ENCODE measurements around the gene HOXB13.

HOXB13 gene

GRCh38 chr17:48748718-48749566, 20.4 kb upstream of the HOXB13 start:
- DNase-seq (ENCODE audit: low read depth) = no peak

GRCh38 chr17:48747445-48748363, 19.2 kb upstream of the HOXB13 start:
- no peak for DNase-seq (ENCODE audit: low read depth)

DNA sequence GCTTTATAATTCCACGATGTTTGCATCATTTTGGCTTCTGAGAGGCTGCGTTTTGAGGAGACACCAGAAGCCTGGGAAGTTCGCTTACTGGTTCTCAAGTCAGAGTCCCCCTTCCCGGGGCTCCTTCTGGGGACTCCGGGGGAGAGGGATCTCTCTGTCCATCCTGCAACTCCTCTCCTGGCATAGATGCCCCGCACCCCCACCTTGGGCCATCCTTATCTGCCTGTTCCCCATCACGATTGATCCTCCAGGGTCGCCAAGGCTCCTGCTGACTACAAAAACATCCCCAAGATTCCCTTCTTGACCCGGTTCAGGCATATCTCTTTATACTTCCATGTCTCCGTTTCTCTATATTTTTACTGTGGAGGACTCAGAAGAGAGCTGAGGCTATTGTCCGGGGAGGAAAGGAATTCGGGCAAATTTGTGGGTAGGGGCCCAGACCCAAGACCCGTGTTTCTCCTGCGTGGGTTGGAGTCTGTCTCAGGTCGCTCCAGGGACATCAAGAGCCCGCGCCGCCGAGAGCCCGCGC, 18.4 kb upstream of the HOXB13 start:
- no peak for DNase-seq (ENCODE audit: low read depth)

GRCh38 chr17:48745381-48746275, 17.1 kb upstream of the HOXB13 start:
- no peak for DNase-seq (ENCODE audit: low read depth)

- DNase-seq (ENCODE audit: low read depth) = no peak
Observed at GRCh38 chr17:48740537-48740936, 12.0 kb upstream of the HOXB13 start.

GRCh38 chr17:48738803-48739526, 10.4 kb upstream of the HOXB13 start:
- DNase-seq (ENCODE audit: low read depth) = no peak

DNA sequence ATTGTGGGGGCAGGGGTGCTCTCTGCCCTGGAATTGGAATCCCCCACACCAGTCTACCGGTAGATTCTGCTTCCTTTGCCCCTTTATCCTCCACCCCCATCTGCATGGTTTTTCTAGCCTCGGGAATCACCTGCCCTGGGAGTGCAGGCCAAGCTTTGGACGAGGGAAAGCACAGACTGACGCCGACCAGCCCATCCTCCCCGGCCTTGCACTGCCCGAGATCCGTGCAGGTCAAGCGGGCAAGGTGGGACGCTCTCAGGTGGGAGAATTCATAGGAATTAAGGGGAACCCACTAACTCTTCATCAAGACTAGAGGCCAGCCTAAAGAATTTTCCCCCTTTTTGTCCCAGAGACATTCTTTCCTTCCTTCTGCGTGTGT, 9.9 kb upstream of the HOXB13 start:
- no peak for DNase-seq (ENCODE audit: low read depth)

DNA sequence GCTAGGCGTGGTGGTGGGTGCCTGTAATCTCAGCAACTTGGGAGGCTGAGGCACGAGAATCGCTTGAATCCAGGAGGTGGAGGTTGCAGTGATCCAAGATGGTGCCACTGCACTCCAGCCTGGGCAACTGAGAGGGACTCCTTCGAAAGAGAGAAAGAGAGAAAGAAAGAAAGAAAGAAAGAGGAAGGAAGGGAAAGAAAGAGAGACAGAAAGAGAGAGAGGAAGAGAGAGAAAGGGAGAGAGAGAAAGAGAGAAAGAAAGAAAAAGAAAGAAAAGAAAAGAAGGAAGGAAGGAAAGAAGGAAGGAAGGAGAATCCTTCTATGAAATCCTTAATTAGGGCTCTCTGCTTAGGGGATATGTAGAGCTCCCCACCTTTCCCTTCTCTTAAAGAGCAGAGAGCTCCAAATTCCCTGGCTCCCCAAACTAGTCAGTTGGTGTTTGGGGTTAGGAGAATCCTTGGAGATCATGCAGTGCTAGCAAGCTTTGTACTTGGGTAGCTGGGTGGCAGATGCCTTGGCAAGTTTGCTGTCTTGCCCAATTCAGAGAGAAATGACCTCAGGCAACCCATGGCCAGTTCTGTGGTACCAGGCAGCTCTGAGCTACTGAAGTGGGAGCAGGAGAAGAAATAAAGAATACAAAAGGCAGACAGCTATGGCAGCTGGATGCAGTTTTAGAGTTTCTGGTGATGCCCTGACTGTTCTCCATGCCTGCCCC, 8.9 kb upstream of the HOXB13 start:
- no peak for DNase-seq (ENCODE audit: low read depth)

DNA sequence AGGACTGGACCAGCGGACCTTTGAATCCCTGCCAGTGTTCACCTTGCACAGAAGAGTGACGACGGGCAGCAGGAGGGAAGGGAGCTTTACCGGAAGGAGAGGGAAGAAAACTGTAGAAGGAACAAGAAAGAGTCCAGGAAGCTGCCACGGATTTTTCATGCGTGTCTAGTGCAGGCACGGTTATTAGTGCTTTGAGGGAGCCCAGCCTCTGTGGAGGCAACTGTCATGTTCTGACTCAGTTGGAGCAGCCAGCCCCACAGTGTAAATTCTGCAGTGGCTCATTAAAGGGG, 6.5 kb upstream of the HOXB13 start:
- no peak for DNase-seq (ENCODE audit: low read depth)

DNA sequence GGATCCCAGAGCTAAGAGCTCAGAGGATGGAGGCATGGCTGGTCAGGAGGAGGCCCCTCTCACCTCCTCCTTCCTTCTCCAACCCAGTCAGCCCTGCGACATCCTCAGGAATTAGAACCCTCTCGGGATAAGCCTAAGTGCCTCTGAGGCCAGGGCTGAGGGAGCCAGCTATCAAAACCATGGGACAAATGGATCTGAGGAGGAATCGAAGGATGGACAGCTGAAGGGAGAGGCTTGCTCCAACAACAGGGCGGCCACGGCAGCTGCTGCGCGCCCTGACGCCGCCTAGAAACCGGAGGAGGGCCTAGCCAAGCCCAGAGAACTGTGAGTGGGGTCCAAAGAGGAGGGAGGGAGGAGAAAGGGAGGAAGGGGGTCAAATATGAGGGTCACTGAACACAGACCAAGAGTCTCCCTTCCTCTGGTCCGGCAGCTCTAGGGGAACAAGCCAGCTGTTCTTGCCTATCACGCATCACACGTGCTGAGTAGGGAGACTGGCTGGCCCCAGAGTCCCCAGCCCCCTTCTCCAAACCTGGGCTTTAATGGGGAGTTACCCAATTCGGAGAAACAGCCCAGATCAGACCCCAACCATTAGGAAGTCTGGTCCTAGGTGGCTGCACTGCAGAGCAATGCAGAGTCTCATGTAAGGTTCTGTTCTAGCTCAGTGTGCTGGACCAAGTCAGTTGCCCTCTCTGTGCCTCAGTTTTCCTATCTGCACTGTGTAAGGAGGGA, 5.9 kb upstream of the HOXB13 start:
- DNase-seq (ENCODE audit: low read depth) = no peak

- DNase-seq (ENCODE audit: low read depth) = no peak
Observed at GRCh38 chr17:48733632-48734328, 5.2 kb upstream of the HOXB13 start.

- no peak for DNase-seq (ENCODE audit: low read depth)
Observed at GRCh38 chr17:48732688-48733629, 4.4 kb upstream of the HOXB13 start.

GRCh38 chr17:48731355-48731754, 2.8 kb upstream of the HOXB13 start:
- DNase-seq (ENCODE audit: low read depth) = no peak

DNA sequence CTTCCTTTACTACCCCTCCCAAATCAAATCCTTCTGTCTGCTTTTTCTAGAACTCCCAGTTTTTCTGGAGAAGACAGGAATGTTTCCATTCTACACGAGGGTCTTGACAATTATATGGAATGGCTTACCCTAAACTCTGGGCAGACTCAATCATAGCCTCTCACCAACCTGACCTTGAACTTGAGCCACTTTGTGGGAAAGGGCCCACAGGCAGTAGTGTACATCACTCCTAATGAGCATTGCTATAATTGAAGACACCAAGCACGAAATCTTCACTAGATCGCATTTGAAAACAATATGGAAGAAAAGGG, 1.6 kb upstream of the HOXB13 start:
- no peak for DNase-seq (ENCODE audit: low read depth)

- DNase-seq (ENCODE audit: low read depth) = no peak
Observed at GRCh38 chr17:48729335-48730239, 1.0 kb upstream of the HOXB13 start.

DNA sequence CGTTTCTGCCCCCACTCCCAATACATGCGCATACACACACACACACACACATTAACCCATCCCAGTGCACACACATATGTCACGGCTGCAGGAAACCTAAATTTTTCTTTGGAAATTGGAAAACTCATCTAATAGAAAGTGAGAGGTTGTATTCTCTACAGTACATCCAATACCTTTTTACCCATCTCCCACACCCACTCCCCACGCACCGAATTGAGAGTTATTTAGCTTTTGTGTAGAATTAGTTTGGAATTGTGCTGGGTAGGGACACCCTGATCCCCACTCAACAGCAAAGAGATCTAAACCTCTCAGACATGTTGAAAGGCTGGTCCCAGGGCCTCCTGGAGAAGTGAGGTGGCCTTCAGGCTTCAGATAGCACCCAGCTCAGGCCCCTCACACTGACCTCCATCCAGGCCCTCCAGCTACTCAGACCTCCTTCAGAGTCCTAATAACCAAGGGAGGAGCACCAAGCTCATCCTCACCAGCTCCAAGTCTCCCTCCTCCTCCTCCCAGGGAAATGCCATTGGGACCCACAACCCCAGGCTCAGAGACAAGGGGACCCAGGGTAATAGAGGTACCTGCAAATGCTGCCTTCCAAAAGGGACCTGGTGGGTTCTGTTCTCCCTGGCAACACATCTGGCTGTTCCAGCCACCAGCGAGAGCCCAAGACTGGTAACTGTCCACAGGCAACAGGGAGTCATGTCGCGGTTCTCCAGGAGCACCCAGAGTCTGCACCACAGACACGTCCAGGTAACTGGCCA, 955 bp downstream of the HOXB13 start:
- DNase-seq (ENCODE audit: low read depth) = no peak

- DNase-seq (ENCODE audit: low read depth) = no peak
Observed at GRCh38 chr17:48726916-48727286, 1.6 kb downstream of the HOXB13 start.
